OCI-LY7 (cell line): ENCODE data around the gene DGUOK.

Experiments used
- CTCF ChIP-seq: fragments of 200-600 bp; sonication (generic); conservative IDR thresholded peaks from 2 replicates; pipeline ENCODE4 v1.5.1; 2014; ENCODE audit warnings: mild to moderate bottlenecking, antibody characterized with exemption, low read length, moderate library complexity, mixed read lengths
- EZH2phosphoT487 ChIP-seq: fragments of 200-600 bp; sonication (generic); IDR thresholded peaks from 2 replicates; pipeline ENCODE4 v1.6.1; 2018; ENCODE audit warnings: low read depth, borderline replicate concordance, mild to moderate bottlenecking, mixed run types, antibody characterized with exemption, low read length, moderate library complexity, mixed read lengths

DNA sequence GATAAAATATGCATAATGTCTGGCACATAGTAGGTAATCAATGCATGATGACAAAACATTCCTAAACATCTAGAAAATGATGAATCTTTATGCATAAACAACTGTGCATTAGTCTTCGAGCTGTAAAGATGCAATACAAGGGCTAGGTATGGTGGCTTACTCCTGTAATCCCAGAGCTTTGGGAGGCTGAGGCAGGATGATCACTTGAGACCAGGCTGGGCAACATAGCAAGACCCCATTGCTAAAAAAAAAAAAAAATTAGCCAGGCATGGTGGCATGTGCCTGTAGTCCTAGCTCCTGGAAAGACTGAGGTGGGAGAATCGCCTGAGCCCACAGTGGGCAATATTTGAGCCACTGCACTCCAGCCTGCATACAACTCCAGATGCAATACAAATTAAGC lies 63.3 kb downstream of the DGUOK start:
- TF ChIP-seq CTCF (no peak), EZH2phosphoT487 (no peak)
